Transverse colon (tissue), 4 donors: ENCODE results near the gene MED20. TPM values are rescaled to one million over a fixed set of nuclear protein-coding genes. Genes with fewer than 3 reads are reported as not detected.

Source experiments
- DNase-seq: peaks from one replicate; pipeline ENCODE4 v3.0.0-alpha.2; 2019
- H3K27ac ChIP-seq, 4 donors: fragments of 200-600 bp; sonication (generic); 2 replicates each; pipeline ENCODE4 v1.5.1; 2016 to 2018; ENCODE audit warnings: inconsistent platforms in 4 of 4
- H3K27me3 ChIP-seq: fragments of 200-600 bp; sonication (generic); 2 replicates; pipeline ENCODE4 v1.5.1; 2017; ENCODE audit warnings: inconsistent platforms
- H3K36me3 ChIP-seq, 4 donors: fragments of 200-600 bp; sonication (generic); 2 replicates each; pipeline ENCODE4 v1.5.1; 2017 to 2019; ENCODE audit warnings: inconsistent platforms in 4 of 4
- H3K4me1 ChIP-seq, 4 donors: fragments of 200-600 bp; sonication (generic); 2 replicates each; pipeline ENCODE4 v1.5.1; 2017 to 2020; ENCODE audit warnings: inconsistent platforms in 4 of 4
- H3K4me3 ChIP-seq, 4 donors: fragments of 200-600 bp; sonication (generic); 1 replicate in 1 of 4; 2 replicates in 3 of 4; pipeline versions ENCODE4 v1.5.1 to v1.6.1; 2017 to 2019; ENCODE audit warnings: inconsistent platforms in 4 of 4
- H3K9me3 ChIP-seq, 2 donors: fragments of 200-600 bp; sonication (generic); 2 replicates each; pipeline ENCODE4 v1.5.1; 2017 to 2019; ENCODE audit warnings: inconsistent platforms in 2 of 2
- CTCF ChIP-seq, 5 experiments: fragments of 200-600 bp in 3 of 5; fragments of 450-650 bp in 2 of 5; sonication (generic) in 3 of 5; IDR thresholded peaks; 1 replicate in 2 of 5; 2 replicates in 3 of 5; pipeline ENCODE4 v1.5.1; 2016 to 2017; ENCODE audit warnings: antibody characterized with exemption in 5 of 5, inconsistent platforms in 3 of 5, mild to moderate bottlenecking in 2 of 5, moderate library complexity in 1 of 5
- EP300 ChIP-seq: sonication (generic); formaldehyde crosslinking; IDR thresholded peaks from one replicate; pipeline ENCODE4 v1.6.1; 2017; ENCODE audit warnings: antibody characterized with exemption, low read depth
- POLR2A ChIP-seq: fragments of 450-650 bp; IDR thresholded peaks from one replicate; pipeline ENCODE4 v1.6.1; 2016; ENCODE audit warnings: antibody characterized with exemption, mild to moderate bottlenecking, moderate library complexity
- POLR2AphosphoS5 ChIP-seq, 3 donors: sonication (generic); formaldehyde crosslinking; IDR thresholded peaks; one replicate each; pipeline ENCODE4 v1.6.1; 2016; ENCODE audit warnings: antibody characterized with exemption in 3 of 3
- WGBS, 2 donors: methylation state at CpG; one replicate each; pipeline ENCODE4 v1.1.5; 2018; ENCODE audit warnings: low coverage in 1 of 2; 5-methylcytosine and 5-hydroxymethylcytosine counted together
- in situ Hi-C, 4 donors: fragments of 200-750 bp; cut with MboI; loops; one replicate each; pipeline versions ENCODE4 v1.15.0 to v1.15.1; 2017; ENCODE audit warnings: low sequenced_read_pairs in 3 of 4, low pct_ligation_motif_present in 1 of 4, low pct_unique_long_range_greater_than_20kb in 1 of 4
- intact Hi-C: fragments of 100-400 bp; cut with DNase I; formaldehyde crosslinking; loops from one replicate; pipeline ENCODE4 v1.15.1; 2023; ENCODE audit warnings: low total_unique reads
- small RNA-seq, 4 donors: library from RNA; depleted of rRNA; stranded (forward); fragments of <200 nt; gene quantifications; one replicate each; pipeline ENCODE3, GENCODE V24; 2016
- total RNA-seq, 4 donors: library from RNA; depleted of rRNA; stranded (reverse); fragments of >200 nt; gene quantifications; one replicate each; pipeline ENCODE4 v1.1.0, GENCODE V29; 2016

Gene MED20
- total RNA-seq, 4 donors from 2014 or later, result 15.4 to 25.7 (median 18.5) TPM

GRCh38 chr6:41859356-41859755 is 61.6 kb downstream of the MED20 start:
- Histone ChIP-seq H3K4me3 (no peak overlapping the region), H3K36me3 (no peaks in the 10 kb centered on the region), H3K27me3 (no peaks in the 10 kb centered on the region), H3K4me1 (no peaks in the 10 kb centered on the region), H3K9me3 (no peaks in the 10 kb centered on the region), H3K27ac (no peak overlapping the region)
- intact Hi-C loops (no loop called here), in situ Hi-C loops (no loop called here)
- TF ChIP-seq POLR2A (no peak), EP300 (no peak), CTCF (IDR thresholded peaks at IDR 0.05) (no peak), POLR2AphosphoS5 (IDR thresholded peaks at IDR 0.05) (no peak)
- no peak for DNase-seq
- 87 to 91% methylated on average over 6 of the region's 6 CpGs for WGBS, 2 donors

GRCh38 chr6:41858703-41859102 is 62.2 kb downstream of the MED20 start:
- Histone ChIP-seq H3K27me3 (no peaks in the 10 kb centered on the region), H3K36me3 (no peaks in the 10 kb centered on the region), H3K27ac (no peak overlapping the region), H3K4me3 (no peak overlapping the region), H3K9me3 (no peaks in the 10 kb centered on the region), H3K4me1 (no peaks in the 10 kb centered on the region)
- intact Hi-C loops, result no loop called here
- no peak for DNase-seq
- 75 to 95% methylated on average over 1 to 2 of the region's 2 CpGs for WGBS, 2 donors
- TF ChIP-seq EP300 (no peak), POLR2A (no peak), CTCF (IDR thresholded peaks at IDR 0.05) (no peak), POLR2AphosphoS5 (IDR thresholded peaks at IDR 0.05) (no peak)
- in situ Hi-C loops, result no loop called here

Small RNA genes lying within 50 kb of the gene (small RNA-seq; reads per million reads assigned to genes)
- 0 reads per million in 4 donors for gene RF00019

Other genes starting within 250 kb of the MED20 start
- 10 to 100 TPM; 30.4 to 47.1 (median 38.1) TPM for gene TFEB, start 185.5 kb downstream of the MED20 start, total RNA-seq
- gene PGC, start 173.7 kb downstream of the MED20 start, total RNA-seq, result 1 to 10 TPM in 1 of 4 donors, not detected in 3; 1.5 TPM
- gene FRS3, start 141.2 kb downstream of the MED20 start, total RNA-seq, result 1 to 10 TPM; 2.8 to 4.5 (median 3.2) TPM
- 10 to 100 TPM in 3 of 4 donors, 1 to 10 TPM in 1; 6.7 to 52.0 (median 21.0) TPM for gene PRICKLE4, start 140.4 kb downstream of the MED20 start, total RNA-seq
- gene TOMM6, start 133.4 kb downstream of the MED20 start, total RNA-seq, result 10 to 100 TPM; 24.1 to 93.1 (median 85.6) TPM
- gene USP49, start 25.8 kb downstream of the MED20 start, total RNA-seq, result 1 to 10 TPM; 2.3 to 7.9 (median 4.0) TPM
- gene BYSL, start 360 bp upstream of the MED20 start, total RNA-seq, result 1 to 10 TPM; 3.4 to 5.9 (median 5.2) TPM
- 100 to 1,000 TPM in 1 of 4 donors, 10 to 100 TPM in 3; 55.3 to 178 (median 75.6) TPM for gene CCND3, start 20.7 kb upstream of the MED20 start, total RNA-seq
- 10 to 100 TPM; 15.3 to 36.2 (median 21.8) TPM for gene TAF8, start 129.4 kb upstream of the MED20 start, total RNA-seq
- gene C6orf132, start 221.5 kb upstream of the MED20 start, total RNA-seq, result 10 to 100 TPM; 26.1 to 96.9 (median 43.2) TPM